WTC11 (cell line): Measurements from ENCODE around the gene SLC45A1.

Experiments used
- ATF2 ChIP-seq: sonication (generic); formaldehyde crosslinking; IDR thresholded peaks from 2 replicates; pipeline ENCODE4 v1.8.1; 2022; ENCODE audit warnings: low read depth, missing genetic modification reagents, borderline replicate concordance
- MLX ChIP-seq: sonication (generic); formaldehyde crosslinking; IDR thresholded peaks from 2 replicates; pipeline ENCODE4 v1.8.1; 2023; ENCODE audit warnings: mild to moderate bottlenecking, missing genetic modification reagents, moderate library complexity

DNA sequence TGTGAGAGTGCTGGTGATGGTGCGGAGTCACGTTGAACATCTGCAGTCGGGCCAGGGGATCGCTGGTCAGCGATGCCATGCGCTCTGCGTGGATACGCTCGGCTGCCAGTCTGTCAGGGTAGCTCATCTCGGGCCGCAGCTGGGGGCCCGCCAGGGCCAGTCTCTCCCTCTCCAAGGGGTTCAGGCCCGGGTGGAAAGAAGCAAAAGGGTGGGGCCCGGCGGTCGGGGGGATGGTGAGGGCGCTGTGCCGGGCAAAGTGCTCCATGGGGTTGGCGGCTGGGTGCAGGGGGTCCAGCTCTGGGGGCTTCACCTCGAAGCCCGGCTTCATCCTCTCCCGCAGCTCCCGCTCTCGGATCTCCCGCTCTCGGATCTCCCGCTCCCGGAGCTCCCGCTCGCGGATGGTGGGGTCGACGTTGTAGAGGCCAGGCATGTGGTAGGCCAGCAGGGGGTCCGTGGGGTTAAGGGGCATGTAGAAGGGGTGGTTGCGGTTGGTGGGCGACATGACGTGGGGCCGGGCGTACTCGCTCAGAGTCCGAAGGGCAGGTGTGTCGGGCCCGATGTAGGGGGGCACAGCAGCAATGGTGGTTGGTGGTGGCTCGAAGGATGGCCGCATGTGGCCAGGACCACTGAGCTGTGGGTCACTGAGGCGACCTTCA is 40.5 kb downstream of the SLC45A1 start:
- TF ChIP-seq MLX (CRISPR knock-in tag) = no peak
- TF ChIP-seq ATF2 (CRISPR knock-in tag) = no peak
